Effector memory CD4-positive, alpha-beta T cell (primary cell): Measurements from ENCODE around the gene PDK1.
"Not testable (repeated sequence)": the region's sequence is repeated elsewhere in the genome, so short reads cannot be mapped to it uniquely, and the experiment has no call there.

Experiments used
- DNase-seq, 3 donors: peaks; one replicate each; pipeline ENCODE4 v3.0.0-alpha.2; 2020
- H3K27ac ChIP-seq: 2 replicates; pipeline ENCODE4 v1.7.0; 2013; ENCODE audit warnings: mild to moderate bottlenecking, low read length, moderate library complexity; ENCODE audit not compliant: insufficient read depth, poor library complexity, severe bottlenecking
- H3K27me3 ChIP-seq: replicated peaks from 2 replicates; pipeline ENCODE4 v1.7.0; 2013; ENCODE audit warnings: mild to moderate bottlenecking, low read length; ENCODE audit not compliant: insufficient read depth, control insufficient read depth, poor library complexity, severe bottlenecking
- H3K36me3 ChIP-seq: 2 replicates; pipeline ENCODE4 v1.7.0; 2013; ENCODE audit warnings: mild to moderate bottlenecking, low read length, moderate library complexity; ENCODE audit not compliant: control insufficient read depth, insufficient read depth
- H3K4me1 ChIP-seq: 2 replicates; pipeline ENCODE4 v1.7.0; 2013; ENCODE audit warnings: low read length, mild to moderate bottlenecking; ENCODE audit not compliant: control insufficient read depth, insufficient read depth, poor library complexity, severe bottlenecking
- H3K4me3 ChIP-seq: 2 replicates; pipeline ENCODE4 v1.7.0; 2013; ENCODE audit warnings: low read length, low read depth, mild to moderate bottlenecking; ENCODE audit not compliant: insufficient read depth, poor library complexity, severe bottlenecking
- H3K9me3 ChIP-seq: 2 replicates; pipeline ENCODE4 v1.7.0; 2013; ENCODE audit warnings: mild to moderate bottlenecking, low read length, moderate library complexity; ENCODE audit not compliant: control insufficient read depth

PDK1 gene

GRCh38 chr2:172564376-172564775 lies 8.5 kb downstream of the PDK1 start:
- no peak overlapping the region for H3K4me3 ChIP-seq
- no peaks in the 10 kb centered on the region for H3K4me1 ChIP-seq
- no peak overlapping the region for H3K27ac ChIP-seq
- no peak for DNase-seq
- H3K27me3 ChIP-seq = no peaks in the 10 kb centered on the region
- peaks cover 23% of the 10 kb centered on the region for H3K36me3 ChIP-seq
- no peaks in the 10 kb centered on the region for H3K9me3 ChIP-seq

- no peak for DNase-seq
- peaks cover 46% of the 10 kb centered on the region for H3K36me3 ChIP-seq
- peaks cover 3% of the 10 kb centered on the region for H3K9me3 ChIP-seq
- no peaks in the 10 kb centered on the region for H3K4me1 ChIP-seq
- no peak overlapping the region for H3K4me3 ChIP-seq
- H3K27ac ChIP-seq = no peak overlapping the region
- no peaks in the 10 kb centered on the region for H3K27me3 ChIP-seq
Measured at GRCh38 chr2:172571245-172571644, 15.4 kb downstream of the PDK1 start.

GRCh38 chr2:172572981-172573380 lies 17.1 kb downstream of the PDK1 start:
- peaks cover 3% of the 10 kb centered on the region for H3K9me3 ChIP-seq
- no peak for DNase-seq
- H3K36me3 ChIP-seq = peaks cover 45% of the 10 kb centered on the region
- H3K4me3 ChIP-seq = no peak overlapping the region
- no peaks in the 10 kb centered on the region for H3K27me3 ChIP-seq
- H3K4me1 ChIP-seq = no peaks in the 10 kb centered on the region
- H3K27ac ChIP-seq = no peak overlapping the region

DNA sequence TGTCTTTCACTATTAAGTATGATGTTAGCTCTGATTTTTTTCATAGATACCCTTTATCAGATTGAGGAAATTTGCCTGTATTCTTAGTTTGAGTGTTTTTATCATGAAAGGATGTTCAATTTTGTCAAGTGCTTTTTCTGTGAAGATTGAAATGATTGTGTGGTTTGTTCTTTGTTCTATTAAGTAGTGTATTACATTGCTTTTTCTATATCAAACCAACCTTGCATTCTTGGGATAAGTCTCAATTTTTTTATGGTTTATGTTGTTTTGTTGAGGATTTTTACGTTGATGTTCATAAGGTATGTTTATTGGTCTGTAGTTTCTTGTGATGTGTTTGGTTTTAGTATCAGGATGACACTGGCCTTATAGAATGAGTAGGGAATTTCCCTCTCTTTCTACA lies 19.1 kb downstream of the PDK1 start:
- DNase-seq = no peak
- Histone ChIP-seq H3K9me3 (peaks cover 3% of the 10 kb centered on the region), H3K4me1 (no peaks in the 10 kb centered on the region), H3K27ac (no peak overlapping the region), H3K36me3 (peaks cover 44% of the 10 kb centered on the region), H3K4me3 (no peak overlapping the region), H3K27me3 (no peaks in the 10 kb centered on the region)

GRCh38 chr2:172578054-172578453 lies 22.2 kb downstream of the PDK1 start:
- H3K9me3 ChIP-seq = peaks cover 3% of the 10 kb centered on the region

GRCh38 chr2:172578860-172579512 lies 23.1 kb downstream of the PDK1 start:
- peaks cover 3% of the 10 kb centered on the region for H3K9me3 ChIP-seq
- no peak overlapping the region for H3K4me3 ChIP-seq
- H3K36me3 ChIP-seq = peaks cover 50% of the 10 kb centered on the region
- no peaks in the 10 kb centered on the region for H3K4me1 ChIP-seq
- no peak for DNase-seq
- no peak overlapping the region for H3K27ac ChIP-seq
- H3K27me3 ChIP-seq = no peaks in the 10 kb centered on the region

More at GRCh38 chr2:172578054-172578453, 22.2 kb downstream of the PDK1 start:
- Histone ChIP-seq H3K4me3 (no peak overlapping the region), H3K36me3 (peaks cover 52% of the 10 kb centered on the region), H3K27ac (no peak overlapping the region), H3K4me1 (no peaks in the 10 kb centered on the region), H3K27me3 (no peaks in the 10 kb centered on the region)
- no peak for DNase-seq

- H3K27ac ChIP-seq = no peak overlapping the region
- H3K4me1 ChIP-seq = no peaks in the 10 kb centered on the region
- no peaks in the 10 kb centered on the region for H3K9me3 ChIP-seq
- H3K27me3 ChIP-seq = no peaks in the 10 kb centered on the region
- no peak for DNase-seq
- no peak overlapping the region for H3K4me3 ChIP-seq
- peaks cover 39% of the 10 kb centered on the region for H3K36me3 ChIP-seq
Measured at GRCh38 chr2:172580544-172580943, 24.7 kb downstream of the PDK1 start.

DNA sequence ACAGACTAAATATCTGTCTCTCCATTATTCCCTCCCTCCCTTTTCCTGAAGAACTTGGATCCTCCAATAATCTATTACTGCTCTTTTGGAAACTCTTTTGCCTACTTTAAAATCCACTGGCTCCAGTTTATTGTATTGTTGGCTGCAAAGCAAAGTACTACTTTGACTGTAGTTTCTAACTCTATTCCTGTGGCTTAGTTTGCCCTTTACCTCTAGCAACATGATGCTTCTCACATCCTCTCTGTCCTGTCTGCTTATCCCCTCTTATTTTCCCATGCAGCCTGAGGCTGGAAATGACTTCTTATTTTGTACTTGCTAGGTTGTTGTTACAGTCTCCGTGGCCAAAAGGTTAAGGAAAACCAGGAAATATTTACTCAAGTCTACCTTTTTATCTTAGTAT lies 26.8 kb downstream of the PDK1 start:
- Histone ChIP-seq H3K36me3 (peaks cover 43% of the 10 kb centered on the region), H3K27ac (no peak overlapping the region), H3K4me1 (no peaks in the 10 kb centered on the region), H3K27me3 (no peaks in the 10 kb centered on the region), H3K4me3 (no peak overlapping the region), H3K9me3 (no peaks in the 10 kb centered on the region)
- DNase-seq = no peak

GRCh38 chr2:172586245-172586891 lies 30.5 kb downstream of the PDK1 start:
- H3K27me3 ChIP-seq = no peaks in the 10 kb centered on the region
- DNase-seq = no peak
- no peak overlapping the region for H3K27ac ChIP-seq
- peaks cover 49% of the 10 kb centered on the region for H3K36me3 ChIP-seq
- no peaks in the 10 kb centered on the region for H3K4me1 ChIP-seq
- no peak overlapping the region for H3K4me3 ChIP-seq
- no peaks in the 10 kb centered on the region for H3K9me3 ChIP-seq

DNA sequence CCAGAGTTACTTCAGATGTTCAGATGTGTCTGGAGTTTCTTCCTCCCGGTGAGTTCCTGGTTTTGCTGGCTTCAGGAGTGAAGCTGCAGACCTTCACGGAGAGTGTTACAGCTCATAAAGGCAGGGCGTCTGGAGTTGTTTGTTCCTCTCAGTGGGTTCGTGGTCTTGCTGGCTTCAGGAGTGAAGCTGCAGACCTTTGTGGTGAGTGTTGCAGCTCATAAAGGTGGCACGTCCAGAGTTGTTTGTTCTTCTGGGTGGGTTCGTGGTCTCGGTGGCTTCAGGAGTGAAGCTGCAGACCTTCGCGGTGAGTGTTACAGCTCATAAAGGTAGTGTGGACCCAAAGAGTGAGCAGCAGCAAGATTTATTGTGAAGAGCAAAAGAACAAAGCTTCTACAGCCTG lies 31.3 kb downstream of the PDK1 start:
- not testable (repeated sequence) for H3K27ac ChIP-seq, H3K4me1 ChIP-seq, DNase-seq, H3K4me3 ChIP-seq, H3K27me3 ChIP-seq, H3K9me3 ChIP-seq
- peaks cover 40% of the 10 kb centered on the region for H3K36me3 ChIP-seq
